Measurements from ENCODE around the gene CBX3.

The CBX3 gene

GRCh38 chr7:26155531-26156375 is 45.8 kb upstream of the CBX3 start:
- Histone ChIP-seq H3K27ac (no peak overlapping the region), H3K4me3 (no peak overlapping the region)

DNA sequence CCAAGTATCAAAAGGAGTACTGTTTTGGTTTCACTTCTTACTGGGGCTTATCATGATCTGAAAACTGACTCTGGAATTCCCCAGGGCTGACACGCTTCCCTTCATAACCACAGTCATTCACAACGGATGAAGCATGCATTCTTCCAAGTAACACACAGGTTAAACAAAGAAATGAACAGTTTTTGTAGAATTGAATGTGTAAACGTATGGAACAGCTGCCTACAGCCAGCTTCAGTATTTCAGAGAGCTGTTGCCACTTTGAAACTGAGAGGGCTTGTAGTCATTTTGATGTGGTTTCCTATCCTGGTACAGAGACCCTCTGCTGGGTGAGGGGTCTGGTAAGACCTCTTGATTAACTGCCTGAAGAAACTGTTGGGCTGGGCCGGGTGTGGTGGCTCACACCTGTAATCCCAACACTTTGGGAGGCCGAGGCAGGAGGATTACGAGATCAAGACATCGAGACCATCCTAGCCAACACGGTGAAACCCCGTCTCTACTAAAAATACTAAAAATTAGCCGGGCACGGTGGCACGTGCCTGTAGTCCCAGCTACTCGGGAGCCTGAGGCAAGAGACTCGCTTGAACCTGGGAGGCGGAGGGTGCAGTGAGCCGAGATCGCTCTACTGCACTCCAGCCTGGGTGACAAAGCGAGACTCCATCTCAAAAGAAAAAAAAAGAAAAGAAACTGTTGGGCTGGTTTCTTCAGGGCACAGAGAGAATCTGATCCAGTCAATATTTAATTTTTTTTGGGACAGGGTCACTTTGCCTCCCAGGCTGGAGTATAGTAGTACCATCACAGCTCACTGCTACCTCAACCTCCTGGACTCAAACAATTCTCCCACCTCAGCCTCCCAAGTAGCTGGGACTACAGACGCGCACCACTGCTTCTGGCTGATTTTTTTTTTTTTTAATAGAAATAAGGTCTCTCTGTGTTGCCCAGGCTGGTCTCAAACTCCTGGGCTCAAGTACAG is 44.8 kb upstream of the CBX3 start:
- no peaks in the 10 kb centered on the region for H3K9me3 ChIP-seq
- TF ChIP-seq, protein P1, sequence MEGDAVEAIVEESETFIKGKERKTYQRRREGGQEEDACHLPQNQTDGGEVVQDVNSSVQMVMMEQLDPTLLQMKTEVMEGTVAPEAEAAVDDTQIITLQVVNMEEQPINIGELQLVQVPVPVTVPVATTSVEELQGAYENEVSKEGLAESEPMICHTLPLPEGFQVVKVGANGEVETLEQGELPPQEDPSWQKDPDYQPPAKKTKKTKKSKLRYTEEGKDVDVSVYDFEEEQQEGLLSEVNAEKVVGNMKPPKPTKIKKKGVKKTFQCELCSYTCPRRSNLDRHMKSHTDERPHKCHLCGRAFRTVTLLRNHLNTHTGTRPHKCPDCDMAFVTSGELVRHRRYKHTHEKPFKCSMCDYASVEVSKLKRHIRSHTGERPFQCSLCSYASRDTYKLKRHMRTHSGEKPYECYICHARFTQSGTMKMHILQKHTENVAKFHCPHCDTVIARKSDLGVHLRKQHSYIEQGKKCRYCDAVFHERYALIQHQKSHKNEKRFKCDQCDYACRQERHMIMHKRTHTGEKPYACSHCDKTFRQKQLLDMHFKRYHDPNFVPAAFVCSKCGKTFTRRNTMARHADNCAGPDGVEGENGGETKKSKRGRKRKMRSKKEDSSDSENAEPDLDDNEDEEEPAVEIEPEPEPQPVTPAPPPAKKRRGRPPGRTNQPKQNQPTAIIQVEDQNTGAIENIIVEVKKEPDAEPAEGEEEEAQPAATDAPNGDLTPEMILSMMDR (IDR thresholded peaks at IDR 0.05) = no peak
- H3K4me1 ChIP-seq = peaks cover 0 to 17% (median 10%) of the 10 kb centered on the region in 4 donors
- DNase-seq = no peak
- H3K27ac ChIP-seq = no peak overlapping the region
- H3K4me3 ChIP-seq = no peak overlapping the region
- H3K36me3 ChIP-seq = no peaks in the 10 kb centered on the region
- intact Hi-C loops (cut with DNase I; ENCODE audit: low total_unique reads) = no loop called here
- H3K27me3 ChIP-seq = peaks cover 0 to 33% of the 10 kb centered on the region in 2 donors

More at GRCh38 chr7:26155531-26156375, 45.8 kb upstream of the CBX3 start:
- no peak for DNase-seq
- TF ChIP-seq, protein P1 (IDR thresholded peaks at IDR 0.05) = no peak
- intact Hi-C loops (cut with DNase I; ENCODE audit: low total_unique reads) = no loop called here
- no peaks in the 10 kb centered on the region for H3K9me3 ChIP-seq
- H3K27me3 ChIP-seq = peaks cover 0 to 43% of the 10 kb centered on the region in 2 donors
- no peaks in the 10 kb centered on the region for H3K36me3 ChIP-seq
- H3K4me1 ChIP-seq = peaks cover 0 to 19% (median 10%) of the 10 kb centered on the region in 4 donors

DNA sequence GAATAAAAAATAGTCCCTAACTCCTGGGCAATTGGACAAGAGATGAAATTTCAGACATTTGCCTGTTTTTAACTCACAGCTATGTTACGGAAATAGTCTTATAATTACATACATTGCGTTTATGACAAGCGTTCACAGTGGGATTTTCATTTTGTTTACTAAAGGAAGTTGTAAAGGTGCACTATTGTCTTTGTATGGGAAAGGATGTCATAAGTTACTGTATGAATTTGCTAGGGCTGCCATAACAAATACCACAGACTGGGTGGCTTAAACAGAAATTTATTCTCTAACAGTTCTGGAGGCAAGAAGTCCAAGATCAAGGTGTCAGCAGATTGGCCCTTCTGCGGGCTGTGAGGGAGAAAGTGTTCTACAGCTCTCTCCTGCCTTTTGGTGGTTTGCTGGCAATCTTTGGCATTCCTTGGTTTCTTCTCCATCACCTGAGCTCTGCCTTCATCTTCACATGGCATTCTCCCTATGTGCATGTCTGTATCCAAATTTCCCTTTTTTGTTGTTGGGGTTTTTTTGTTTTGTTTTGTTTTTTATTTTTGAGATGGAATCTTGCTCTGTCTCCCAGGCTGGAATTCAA is 43.9 kb upstream of the CBX3 start:
- TF ChIP-seq, protein P1 (IDR thresholded peaks at IDR 0.05) = no peak
- intact Hi-C loops (cut with DNase I; ENCODE audit: low total_unique reads) = no loop called here
- H3K27me3 ChIP-seq = peaks cover 0 to 24% of the 10 kb centered on the region in 2 donors
- H3K27ac ChIP-seq = no peak overlapping the region
- no peaks in the 10 kb centered on the region for H3K9me3 ChIP-seq
- peaks cover 0 to 8% (median 4%) of the 10 kb centered on the region in 4 donors for H3K4me1 ChIP-seq
- DNase-seq = no peak
- no peaks in the 10 kb centered on the region for H3K36me3 ChIP-seq
- no peak overlapping the region for H3K4me3 ChIP-seq

DNA sequence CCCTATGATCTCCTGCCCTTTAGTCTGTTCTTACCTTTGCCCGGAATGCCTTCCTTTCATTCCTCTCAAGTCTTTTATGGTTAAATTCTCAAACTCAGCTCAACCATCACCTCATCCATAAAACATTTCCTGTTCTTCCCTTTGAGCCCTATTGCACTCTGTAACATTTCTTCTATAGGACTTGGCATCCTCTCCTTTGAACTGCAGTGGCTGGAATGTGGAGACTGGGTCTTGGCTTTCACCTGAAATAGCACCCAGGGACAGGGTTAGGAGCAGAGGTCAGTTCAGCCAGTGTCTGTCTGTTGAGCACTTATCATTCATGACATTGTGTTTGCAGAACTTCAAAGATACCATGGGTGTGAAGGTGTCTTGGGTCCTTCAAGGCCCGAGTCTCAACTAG is 42.3 kb upstream of the CBX3 start:
- no peaks in the 10 kb centered on the region for H3K36me3 ChIP-seq
- H3K27me3 ChIP-seq = peaks cover 0 to 8% of the 10 kb centered on the region in 2 donors
- intact Hi-C loops (cut with DNase I; ENCODE audit: low total_unique reads) = no loop called here
- TF ChIP-seq, protein P1 (IDR thresholded peaks at IDR 0.05) = no peak
- no peak for DNase-seq
- no peak overlapping the region for H3K4me3 ChIP-seq
- H3K9me3 ChIP-seq = no peaks in the 10 kb centered on the region
- peaks cover 0 to 3% (median 0%) of the 10 kb centered on the region in 4 donors for H3K4me1 ChIP-seq
- H3K27ac ChIP-seq = no peak overlapping the region

- H3K4me3 ChIP-seq = no peak overlapping the region
- intact Hi-C loops (cut with DNase I; ENCODE audit: low total_unique reads) = no loop called here
- H3K36me3 ChIP-seq = no peaks in the 10 kb centered on the region
- peaks cover 0 to 3% (median 0%) of the 10 kb centered on the region in 4 donors for H3K4me1 ChIP-seq
- DNase-seq = no peak
- no peaks in the 10 kb centered on the region for H3K9me3 ChIP-seq
- H3K27ac ChIP-seq = no peak overlapping the region
- TF ChIP-seq, protein P1 (IDR thresholded peaks at IDR 0.05) = no peak
- no peaks in the 10 kb centered on the region for H3K27me3 ChIP-seq
Measured at GRCh38 chr7:26160896-26161295, 40.6 kb upstream of the CBX3 start.

Data from tibial artery (tissue), 4 donors.